HG03442 (cell line): ENCODE data around the gene TSPAN31.
"Not testable (repeated sequence)": the region's sequence is repeated elsewhere in the genome, so short reads cannot be mapped to it uniquely, and the experiment has no call there.

Experiments
- ATAC-seq: cut with Tn5 transposase; IDR thresholded peaks from one replicate; pipeline ENCODE4 v1.9.1; 2021; ENCODE audit warnings: mild to moderate bottlenecking, moderate library complexity; ENCODE audit not compliant: unreplicated experiment

The TSPAN31 gene

GRCh38 chr12:57721846-57722608 is 22.8 kb upstream of the TSPAN31 start:
- not testable (repeated sequence) for ATAC-seq

GRCh38 chr12:57722716-57723629 is 21.9 kb upstream of the TSPAN31 start:
- ATAC-seq: no peak

- no peak for ATAC-seq
Measured at GRCh38 chr12:57723630-57723962, 21.2 kb upstream of the TSPAN31 start.

- ATAC-seq: no peak
Measured at GRCh38 chr12:57724003-57724935, 20.6 kb upstream of the TSPAN31 start.

GRCh38 chr12:57724936-57725740 is 19.7 kb upstream of the TSPAN31 start:
- no peak for ATAC-seq

- no peak for ATAC-seq
Measured at GRCh38 chr12:57725851-57726150, 19.0 kb upstream of the TSPAN31 start.

- ATAC-seq: no peak
Measured at GRCh38 chr12:57726151-57726883, 18.5 kb upstream of the TSPAN31 start.

- no peak for ATAC-seq
Measured at GRCh38 chr12:57726884-57727757, 17.7 kb upstream of the TSPAN31 start.

GRCh38 chr12:57727758-57728395 is 17.0 kb upstream of the TSPAN31 start:
- no peak for ATAC-seq

- no peak for ATAC-seq
Measured at GRCh38 chr12:57729321-57729844, 15.5 kb upstream of the TSPAN31 start.

- no peak for ATAC-seq
Measured at GRCh38 chr12:57730336-57731067, 14.3 kb upstream of the TSPAN31 start.

GRCh38 chr12:57731411-57732080 is 13.3 kb upstream of the TSPAN31 start:
- no peak for ATAC-seq

- ATAC-seq: no peak
Measured at GRCh38 chr12:57732270-57732669, 12.6 kb upstream of the TSPAN31 start.

GRCh38 chr12:57732726-57733593 is 11.9 kb upstream of the TSPAN31 start:
- ATAC-seq: no peak

GRCh38 chr12:57733928-57734327 is 10.9 kb upstream of the TSPAN31 start:
- ATAC-seq: no peak

GRCh38 chr12:57734591-57734990 is 10.2 kb upstream of the TSPAN31 start:
- ATAC-seq: no peak
